ENCODE data around the gene VAV2.
A peak's percentile ranks its signal among the peaks of the same experiment; 100 is the strongest.
"Not testable (repeated sequence)": the region's sequence is repeated elsewhere in the genome, so short reads cannot be mapped to it uniquely, and the experiment has no call there.

The VAV2 gene

DNA sequence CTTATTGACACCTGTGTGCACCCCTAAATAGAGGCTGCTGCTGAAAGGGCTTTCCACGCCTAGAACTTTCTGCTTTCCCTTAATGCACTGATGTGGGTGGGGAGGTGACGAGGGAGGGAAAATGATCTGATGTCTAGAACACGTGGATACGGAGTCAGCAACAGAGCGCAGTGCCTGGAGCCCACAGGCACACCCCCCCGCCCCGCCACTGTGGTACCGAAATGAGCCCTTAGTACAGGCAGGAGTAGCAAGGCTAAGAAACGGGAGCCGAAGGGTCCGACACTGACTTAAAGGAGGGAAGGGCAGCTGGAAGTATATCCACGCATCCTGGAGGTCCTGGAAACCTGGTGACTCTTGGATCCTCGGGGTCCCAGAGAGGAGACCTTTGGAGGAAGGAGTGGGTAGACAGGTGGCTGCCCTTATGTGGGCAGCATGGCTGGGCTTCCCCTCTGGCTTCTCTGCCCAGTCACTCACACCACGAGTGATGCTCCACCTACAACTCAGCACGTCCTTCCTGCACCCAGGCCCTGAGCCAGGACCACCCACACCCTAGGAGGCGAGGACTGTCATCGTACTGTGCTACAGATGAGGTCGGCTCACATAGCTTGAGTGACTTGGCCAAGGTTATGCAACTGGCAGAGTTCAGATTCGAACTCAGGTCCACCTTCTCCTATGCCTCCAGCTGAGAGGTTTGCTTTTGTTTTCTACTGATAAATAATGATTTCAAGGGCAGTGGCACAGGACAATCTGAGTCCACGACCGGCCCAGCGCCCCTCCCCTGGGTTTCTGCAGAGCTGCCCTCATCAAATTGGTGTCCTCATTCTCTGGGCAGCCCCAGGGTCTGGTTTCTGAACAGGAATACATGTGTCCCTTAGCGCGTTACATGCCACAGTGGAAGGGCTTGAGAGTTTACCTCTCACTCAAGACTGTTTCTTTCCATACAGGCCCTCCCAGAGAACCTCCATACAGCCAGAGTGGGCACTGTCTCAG is 4.7 kb upstream of the VAV2 start:
- DNase-seq (ENCODE audit: low read depth in 2 of 2) = no peak

DNA sequence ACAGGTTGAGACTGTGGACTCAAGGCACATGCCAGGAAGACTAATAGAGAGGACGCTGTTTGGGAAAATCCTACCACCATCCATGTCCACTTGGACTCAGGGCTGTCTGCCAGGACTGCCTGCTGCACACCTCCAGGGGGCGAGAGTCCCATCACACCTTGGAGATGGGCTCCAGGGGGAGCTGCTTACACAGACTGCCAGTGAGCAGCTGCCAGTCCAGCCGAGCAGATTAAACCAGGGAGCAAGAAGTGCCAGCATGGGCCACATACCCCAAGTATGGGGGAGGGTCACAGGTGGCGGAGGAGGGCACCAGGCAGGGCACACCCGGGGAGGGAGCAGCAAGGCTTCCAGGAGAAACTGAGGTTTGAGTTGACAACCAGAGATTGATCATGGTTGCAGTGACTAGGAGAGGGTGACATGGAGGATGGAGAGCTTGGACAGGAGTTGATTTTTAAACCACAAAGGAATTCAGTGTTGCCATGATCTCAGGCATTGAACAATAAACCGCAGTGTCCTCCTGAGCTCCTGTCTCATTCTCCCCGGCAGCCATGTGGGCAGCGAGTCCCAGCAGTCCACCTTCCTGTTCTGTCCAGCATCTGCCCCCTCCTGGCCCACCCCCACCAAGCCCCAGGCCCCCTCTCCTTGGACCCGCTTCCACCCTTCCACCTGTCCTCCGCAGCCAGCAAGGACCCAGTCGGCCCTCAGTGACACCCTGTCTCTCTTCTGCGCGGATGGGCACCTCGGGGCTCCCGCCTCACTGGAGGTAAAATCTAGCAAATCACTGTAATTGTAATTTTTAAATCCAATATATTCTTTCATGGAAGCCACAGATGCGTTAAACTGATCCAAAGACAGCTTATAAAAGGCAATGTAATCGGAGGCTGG is 3.1 kb upstream of the VAV2 start:
- DNase-seq (ENCODE audit: low read depth in 2 of 2) = no peak

- peak; percentile 59 to 66 for DNase-seq (ENCODE audit: low read depth in 2 of 2)
These were observed 2.4 kb upstream of the VAV2 start for GRCh38 chr9:133994353-133995011.

DNA sequence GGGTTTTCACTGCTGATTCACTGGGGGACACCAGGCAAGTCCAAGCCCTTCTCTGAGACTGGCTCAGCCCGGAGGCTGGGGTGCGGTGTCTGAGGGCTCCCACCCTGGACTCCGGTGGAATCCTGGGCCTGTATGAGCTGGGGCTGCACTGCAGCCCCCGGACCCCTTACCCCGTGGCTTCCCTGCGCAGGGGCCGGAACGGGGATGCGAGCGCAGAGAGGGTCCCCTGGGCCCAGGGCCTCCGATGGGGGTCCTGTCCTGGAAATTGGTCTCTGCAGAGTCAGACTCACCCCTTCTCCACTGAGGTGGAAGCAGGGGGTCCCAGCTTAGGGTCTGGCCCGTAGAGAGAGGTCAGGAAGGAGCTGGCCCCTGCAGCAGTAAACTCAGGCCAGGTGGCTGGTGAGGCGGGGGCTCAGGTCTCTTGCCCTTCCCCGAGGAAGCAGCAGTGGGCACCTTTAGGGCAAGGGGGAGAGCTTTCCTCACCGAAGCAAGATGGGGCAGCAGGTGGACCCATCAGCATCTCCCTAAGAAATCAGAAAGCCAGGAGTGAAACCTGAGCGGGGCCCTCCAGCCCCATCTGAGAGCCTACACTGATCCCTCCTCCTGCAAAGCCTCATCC is 1.6 kb upstream of the VAV2 start:
- DNase-seq (ENCODE audit: low read depth in 2 of 2) = no peak

DNA sequence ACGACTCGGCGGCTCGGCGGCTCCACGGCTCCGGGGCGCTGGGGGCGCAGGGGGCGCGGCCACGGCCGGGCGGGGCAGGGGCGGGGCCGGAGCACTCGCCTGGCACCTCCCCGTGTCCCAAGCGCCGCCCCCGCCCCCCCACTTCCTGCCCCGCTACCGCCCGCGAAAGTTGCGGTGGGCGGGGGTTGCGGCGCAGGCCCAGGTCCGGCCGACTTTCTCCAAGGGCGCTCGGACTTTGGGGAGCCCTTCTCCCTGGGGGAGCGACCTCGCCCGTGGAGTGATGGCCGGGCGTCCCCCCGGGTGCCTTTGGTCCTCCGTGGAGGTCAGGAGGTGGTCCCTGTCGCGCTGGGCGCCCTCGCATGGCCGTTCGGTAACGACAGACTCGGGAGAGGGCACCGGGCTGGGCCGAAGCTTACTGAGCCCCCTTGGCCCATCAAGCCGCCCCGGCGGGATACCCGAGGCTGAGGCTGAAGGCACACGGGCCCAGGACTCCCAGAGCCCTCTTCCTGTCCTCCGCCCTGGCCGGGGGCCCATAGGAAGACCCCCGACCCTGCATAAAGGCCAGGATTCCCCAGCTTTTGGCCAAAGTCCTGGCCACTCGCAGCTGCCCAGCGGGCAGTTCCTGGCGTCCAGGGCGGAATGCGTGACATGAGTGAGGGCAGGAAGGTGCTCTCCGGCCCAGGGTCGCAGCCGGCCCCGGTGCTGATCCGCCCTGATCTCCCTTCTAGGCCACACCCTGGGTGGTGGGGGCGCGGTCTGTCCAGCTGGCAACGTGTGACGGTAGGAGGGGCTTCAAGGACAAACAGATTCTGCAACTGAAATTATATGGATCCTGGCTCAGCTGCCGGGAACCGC is 883 bp upstream of the VAV2 start:
- DNase-seq (ENCODE audit: low read depth in 2 of 2) = peak; percentile 53 to 68

DNA sequence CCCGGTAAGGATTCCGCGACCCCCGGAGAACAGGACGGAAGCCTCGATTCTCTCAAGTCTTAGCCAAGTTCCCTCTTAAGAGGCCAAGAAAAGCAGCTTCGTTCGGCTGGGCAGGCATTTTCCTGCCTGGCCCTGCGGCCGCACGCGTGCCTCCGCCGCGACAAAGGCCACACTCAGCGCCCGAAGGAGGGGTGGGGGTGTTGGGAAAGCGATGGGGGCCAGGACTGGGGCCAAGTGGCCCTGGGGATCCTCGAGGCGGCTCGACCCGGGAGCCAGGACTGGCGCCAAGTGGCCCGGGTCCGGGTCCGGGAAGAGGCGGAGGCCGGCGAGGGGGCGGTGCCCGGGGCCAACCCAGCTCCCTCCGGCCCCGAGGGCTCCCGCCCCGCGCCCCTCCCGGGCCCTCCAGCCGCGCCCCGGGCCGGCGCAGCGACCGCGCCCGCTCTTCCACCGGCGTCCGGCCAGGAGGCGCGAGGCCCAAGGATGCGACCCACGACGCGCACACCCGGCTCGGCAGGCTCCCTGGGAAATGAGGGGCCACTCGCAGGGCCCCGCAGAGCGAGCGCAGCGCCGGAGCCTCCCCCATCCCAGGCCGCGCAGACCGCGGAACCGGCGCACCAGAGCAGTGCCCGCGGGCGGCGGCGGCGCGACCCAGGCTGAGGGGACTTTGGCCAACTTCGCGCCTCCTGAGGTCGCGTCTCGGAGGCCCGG is 756 bp downstream of the VAV2 start:
- no peak for DNase-seq (ENCODE audit: low read depth in 2 of 2)

DNA sequence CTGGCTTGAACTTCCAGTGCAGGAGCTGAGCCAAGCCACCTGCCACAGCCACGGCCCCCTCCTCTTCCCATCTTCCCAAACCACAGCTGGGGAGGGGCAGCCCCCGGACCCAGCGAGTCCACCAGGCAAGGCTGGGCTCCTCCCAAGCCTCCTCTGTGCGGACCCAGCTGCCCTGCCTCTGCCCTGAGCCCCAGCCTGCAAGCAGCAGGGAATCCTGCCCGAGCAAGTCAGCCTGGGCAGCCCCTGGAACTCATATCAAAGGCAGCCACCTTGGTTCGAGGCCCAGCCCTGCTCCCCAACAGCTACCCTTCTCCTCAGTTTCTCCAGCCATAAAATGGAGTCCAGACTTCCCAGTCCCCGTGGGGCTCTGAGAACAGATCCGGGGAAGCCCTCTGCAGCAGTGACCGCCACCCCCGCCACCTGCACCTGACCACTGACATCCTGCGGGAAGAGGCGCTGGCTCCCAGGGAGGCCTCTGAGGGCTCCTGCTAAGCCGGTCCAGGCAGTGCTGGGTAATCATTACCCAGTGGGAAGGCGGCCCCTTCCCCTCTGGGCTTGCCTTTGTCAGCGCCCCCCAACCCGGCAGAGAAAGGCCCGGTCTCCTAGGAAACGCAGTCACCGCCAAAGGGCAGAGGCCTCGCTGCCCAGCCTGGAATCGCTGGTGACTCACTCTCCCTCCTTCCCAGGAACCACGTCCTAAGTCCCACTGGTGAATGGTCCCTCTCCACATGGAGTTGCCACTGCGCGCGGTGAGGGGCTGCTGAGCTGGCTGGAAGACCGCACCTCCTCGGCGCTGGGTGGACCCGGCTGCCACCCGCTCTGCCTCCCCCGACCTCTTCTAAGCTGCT is 1.5 kb downstream of the VAV2 start:
- no peak for DNase-seq (ENCODE audit: low read depth in 2 of 2)

DNA sequence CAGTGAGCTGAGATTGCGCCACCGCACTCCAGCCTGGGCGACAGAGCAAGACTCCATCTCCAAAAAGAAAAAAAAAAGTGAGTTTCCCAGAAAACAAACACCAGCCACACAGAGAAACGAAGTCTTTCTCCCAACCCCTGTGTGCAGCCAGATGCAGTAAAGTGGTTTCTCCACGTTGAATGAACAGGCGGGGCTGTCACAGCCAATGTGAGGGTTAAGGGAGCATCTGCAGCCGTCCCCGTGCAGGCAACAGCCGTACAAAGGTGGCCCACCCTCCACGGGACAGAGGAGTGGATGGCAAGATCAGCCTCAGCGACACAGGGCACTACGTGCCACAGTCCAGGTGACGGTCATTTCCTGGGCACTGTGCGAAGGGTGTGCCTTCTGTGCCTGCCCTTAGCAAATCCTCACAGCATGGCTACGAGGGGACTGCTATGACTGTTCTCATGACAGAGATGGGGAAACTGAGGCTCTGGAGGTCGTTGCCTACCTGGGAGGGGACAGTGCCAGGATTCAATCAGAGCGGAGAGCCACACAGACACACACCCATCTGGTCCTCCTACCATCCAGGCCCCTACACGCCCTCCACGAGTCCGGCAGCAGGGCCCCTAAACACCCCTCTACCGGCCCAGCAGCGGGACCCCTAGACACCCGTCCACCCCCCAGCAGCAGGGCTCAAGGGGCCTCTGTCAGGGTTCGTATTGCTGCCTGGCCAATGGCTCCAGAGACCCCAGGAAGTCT is 2.3 kb downstream of the VAV2 start:
- DNase-seq (ENCODE audit: low read depth in 2 of 2) = no peak

GRCh38 chr9:133988771-133989170 is 3.4 kb downstream of the VAV2 start:
- DNase-seq (ENCODE audit: low read depth in 2 of 2) = not testable (repeated sequence)

GRCh38 chr9:133987946-133988665 is 4.0 kb downstream of the VAV2 start:
- DNase-seq (ENCODE audit: low read depth in 2 of 2) = no peak

DNA sequence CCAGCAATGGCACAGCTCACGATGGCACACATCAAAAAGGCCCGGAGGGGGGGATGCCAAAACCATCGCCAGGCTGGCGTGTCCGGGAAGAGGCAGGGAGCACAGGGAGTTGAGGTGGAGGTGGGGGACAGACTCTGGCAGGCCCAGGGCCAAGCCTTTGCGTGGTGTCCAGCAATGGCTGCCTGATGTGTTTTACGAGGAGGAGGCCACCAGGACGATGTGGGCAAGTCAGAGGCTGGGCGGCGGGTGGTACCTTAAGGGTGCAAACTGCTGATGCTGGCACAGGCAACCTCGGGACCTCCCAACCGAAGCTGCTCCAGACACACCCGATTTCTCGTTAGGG is 4.7 kb downstream of the VAV2 start:
- DNase-seq (ENCODE audit: low read depth in 2 of 2) = no peak

DNA sequence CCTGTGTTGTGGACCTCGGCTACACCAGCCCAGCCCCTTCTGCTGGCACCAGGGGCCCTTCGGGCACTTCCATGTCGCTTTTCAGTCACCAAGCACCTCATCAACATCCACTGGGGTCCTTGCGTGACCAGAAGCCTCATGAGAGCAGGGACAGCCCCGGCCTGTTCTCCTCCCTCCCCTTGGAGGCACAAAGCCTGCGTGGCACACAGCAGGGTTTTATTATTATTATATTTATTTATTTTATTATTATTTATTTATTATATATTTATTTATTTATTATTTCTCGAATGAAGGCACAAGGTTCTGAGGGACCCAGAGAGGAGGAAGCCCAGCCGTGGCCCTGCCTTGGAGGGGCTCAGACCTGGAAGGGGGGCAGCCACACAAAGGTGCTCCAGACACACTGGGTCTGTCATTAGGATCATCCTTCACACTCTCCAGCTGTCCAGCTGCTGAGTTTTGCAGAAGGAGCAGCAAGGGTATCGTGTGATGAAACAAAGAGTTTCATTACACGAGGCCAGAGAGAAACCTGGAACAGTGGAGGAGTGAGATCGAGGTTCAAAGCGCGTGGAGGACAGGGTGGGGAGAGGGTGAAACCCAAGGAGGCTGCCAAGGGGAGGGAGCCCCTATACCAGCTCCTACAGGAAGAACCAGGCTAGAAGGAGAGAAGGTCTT is 5.2 kb downstream of the VAV2 start:
- DNase-seq (ENCODE audit: low read depth in 2 of 2) = no peak

DNA sequence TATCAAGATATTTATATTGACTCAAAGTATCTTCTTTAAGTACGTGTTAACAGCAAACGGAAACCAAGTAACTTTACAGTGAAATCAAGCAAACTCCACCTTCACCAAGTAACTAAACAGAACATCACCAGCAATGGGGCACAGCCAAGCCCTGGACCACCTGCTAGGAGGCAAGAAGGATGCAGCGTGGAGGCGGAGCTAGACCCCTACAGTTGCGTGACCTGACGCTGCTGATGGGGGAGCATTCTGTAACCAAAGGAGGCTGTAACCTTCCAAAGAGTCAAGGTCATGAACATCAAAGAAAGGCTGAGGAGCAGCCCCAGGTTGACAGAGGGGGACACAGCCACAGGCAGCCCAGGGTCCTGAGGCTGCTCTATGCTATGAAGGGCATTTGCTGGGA is 6.1 kb downstream of the VAV2 start:
- DNase-seq (ENCODE audit: low read depth in 2 of 2) = no peak

DNA sequence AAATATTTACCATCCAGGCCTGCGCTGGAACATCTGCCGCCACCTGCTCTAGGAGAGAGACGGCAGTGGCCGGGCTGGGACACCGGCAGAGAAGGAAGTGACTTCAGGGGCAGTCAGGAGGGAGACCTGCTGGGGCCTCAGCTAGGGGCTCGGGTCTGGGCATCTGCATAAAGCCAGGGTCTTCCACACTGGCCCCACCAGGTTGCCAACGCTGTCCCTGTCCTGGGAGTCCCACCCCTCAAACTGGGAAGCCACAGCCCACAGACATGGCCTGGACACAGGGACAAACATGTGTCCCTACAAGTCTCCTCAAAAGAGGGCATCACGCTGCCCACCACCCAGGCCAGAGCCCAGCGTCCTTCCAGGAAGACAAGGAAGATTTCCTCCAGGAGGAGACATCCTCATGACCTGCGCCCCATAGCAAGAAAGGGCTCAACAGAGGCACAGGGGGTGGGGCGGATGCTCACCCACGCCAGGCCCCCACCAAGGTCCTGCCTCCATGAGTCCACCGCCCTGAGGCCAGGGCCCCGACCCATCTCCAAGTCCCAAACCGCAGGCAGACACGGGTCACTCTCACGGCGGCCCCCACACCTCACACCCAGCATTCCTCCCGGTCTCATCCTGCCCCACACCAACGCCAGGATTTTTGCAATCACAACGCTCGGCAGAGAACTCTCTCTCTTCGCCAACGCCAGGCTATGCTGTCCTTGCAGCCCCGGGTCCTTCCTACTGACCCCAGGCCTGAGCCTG is 9.0 kb downstream of the VAV2 start:
- no peak for DNase-seq (ENCODE audit: low read depth in 2 of 2)

DNA sequence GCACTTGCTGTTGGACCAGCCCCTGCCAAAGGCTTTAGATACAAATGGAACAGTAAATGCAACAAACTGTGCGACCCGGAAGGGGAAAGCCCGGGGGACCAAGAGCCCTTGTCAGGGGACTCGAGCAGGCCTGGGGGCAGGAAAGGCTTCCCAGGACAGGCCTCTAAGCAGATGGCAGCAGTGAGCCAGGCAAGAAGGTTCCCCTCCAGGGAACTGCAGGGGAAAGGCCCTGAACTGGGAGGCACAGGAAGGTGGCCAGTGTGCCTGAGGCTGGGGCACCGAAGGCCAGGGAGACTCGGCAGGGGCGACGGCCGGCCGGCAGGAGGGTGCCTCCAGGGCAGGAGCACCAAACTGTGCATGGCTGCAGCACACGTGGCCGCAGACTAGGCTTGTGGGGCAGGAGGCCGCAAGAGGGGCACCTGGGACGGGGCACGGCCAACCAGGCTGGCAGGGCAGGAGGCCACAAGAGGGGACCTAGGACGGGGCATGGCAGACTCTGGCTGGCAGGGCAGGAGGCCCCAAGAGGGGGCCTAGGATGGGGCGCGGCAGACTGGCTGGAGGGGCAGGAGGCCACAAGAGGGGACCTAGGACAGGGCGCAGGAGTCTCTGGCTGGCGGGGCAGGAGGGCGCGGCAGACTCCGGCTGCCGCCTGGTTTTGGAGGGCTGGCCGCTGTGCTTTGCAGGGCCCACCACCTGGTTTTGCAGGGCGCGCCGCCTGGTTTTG is 10.0 kb downstream of the VAV2 start:
- DNase-seq (ENCODE audit: low read depth in 2 of 2) = no peak

DNA sequence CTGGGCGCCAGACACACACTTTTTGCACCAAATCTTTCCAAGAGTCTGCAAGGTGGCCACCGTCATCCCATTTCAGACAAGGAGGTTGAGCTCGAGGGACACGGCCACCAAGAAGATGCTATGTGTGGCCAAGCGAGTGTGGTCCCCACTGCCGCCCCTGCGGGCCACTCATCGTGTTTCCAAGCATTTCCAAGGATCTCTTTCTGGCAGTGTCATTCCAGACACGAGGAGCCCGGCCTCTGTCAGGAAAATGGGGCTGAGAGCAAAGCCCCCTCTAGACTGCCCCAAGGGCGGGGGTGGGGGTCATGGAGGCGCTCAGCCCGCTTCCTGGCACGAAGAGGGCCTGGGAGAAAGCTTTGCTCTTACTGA is 10.6 kb downstream of the VAV2 start:
- no peak for DNase-seq (ENCODE audit: low read depth in 2 of 2)

Data from stimulated activated CD8-positive, alpha-beta memory T cell treated with anti-CD3 and anti-CD28 coated beads, Interleukin-2, amount 100 ng/mL, for 1 hour (primary cell).